NCI-H2171 treated with DMSO at 0.1 percent for 48 hours (cell line): ENCODE measurements around the gene DYSF.

ENCODE experiments used
- DNase-seq: peaks from one replicate; lab custom pipeline; 2025; lab: John Stamatoyannopoulos, UW

DYSF gene

DNA sequence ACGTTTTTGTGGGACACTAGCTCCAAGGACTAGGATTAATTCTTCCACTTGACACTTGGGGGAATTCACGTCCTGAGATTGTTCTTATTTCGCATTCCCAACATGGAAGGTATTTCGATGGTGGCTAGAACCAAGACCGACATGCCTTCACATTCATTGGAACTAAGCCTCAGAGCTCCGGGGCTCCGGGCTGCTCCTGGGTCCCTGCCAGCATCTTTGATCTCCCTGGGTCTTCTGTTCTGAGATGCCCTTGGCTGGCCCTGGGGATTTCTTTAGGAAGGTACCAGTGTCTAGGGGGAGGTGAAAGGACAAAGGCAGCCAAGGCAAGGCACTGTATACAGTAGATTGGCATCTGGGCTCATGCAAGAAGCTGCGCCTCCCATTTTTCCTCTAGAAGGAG is 76.8 kb downstream of the DYSF start:
- DNase-seq: no peak

GRCh38 chr2:71530641-71531332 is 77.4 kb downstream of the DYSF start:
- peak; percentile 56 for DNase-seq

- no peak for DNase-seq
These were observed 78.2 kb downstream of the DYSF start for GRCh38 chr2:71531522-71532047.

DNA sequence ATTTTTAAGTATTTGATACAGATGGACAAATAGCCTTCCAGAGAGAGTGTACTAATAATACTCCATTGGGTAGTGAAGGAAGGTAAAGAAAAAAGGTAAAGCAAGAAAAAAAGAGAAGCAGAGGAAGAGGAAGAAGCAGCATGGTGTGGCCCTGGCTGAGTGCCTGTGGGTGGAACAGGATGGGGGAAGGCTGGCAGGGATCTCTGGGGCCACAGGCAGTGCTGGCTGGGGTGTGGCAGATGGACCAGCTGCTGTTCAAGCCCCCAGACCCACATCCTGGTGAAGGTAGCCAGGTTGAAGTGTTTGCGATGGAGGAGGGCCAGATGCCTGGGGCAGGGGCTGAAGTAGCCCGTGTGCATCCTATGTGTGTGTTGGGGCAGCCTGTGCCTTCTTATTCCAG is 79.0 kb downstream of the DYSF start:
- DNase-seq: no peak

DNA sequence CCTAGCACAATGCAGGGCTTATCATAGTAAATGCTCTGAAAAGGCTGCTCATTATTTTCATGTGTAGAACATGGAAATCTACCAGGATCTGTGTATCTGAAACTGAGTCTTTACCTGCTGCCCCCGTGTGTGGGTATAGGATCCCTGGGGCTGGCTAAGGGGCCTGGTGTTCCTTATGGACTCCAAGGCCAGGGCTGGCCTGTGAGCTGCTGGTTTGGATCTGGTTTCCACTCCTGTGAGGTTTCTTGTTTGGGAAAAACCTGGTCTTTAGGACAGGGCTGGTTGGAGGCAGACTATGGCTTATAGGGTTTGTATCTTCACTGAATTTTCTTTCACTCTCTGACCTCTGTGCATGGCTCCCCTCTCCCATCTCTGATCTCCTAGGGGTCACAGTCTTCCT is 80.8 kb downstream of the DYSF start:
- DNase-seq: no peak

- DNase-seq: no peak
These were observed 81.5 kb downstream of the DYSF start for GRCh38 chr2:71534826-71535225.

DNA sequence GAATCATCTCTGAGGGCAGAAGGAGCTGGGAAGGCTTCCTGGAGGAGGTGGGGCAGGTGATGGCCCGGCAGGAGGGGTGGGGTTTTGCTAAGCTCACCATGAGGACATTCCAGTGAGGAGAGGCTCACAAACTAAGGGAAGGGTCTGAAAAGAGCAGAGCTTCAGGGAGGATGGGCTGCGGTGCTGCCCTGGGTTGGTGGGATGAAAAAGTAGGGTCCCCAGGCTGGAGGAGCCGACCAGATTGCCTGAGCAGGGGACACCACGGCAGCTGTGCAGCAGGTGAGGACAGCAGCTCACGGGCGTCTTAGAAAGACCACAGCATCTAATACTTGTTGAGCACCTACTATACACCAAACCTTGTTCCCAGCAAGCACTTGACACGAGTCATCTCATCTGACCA is 82.2 kb downstream of the DYSF start:
- DNase-seq: no peak

GRCh38 chr2:71536226-71536671 is 82.9 kb downstream of the DYSF start:
- DNase-seq: no peak

DNA sequence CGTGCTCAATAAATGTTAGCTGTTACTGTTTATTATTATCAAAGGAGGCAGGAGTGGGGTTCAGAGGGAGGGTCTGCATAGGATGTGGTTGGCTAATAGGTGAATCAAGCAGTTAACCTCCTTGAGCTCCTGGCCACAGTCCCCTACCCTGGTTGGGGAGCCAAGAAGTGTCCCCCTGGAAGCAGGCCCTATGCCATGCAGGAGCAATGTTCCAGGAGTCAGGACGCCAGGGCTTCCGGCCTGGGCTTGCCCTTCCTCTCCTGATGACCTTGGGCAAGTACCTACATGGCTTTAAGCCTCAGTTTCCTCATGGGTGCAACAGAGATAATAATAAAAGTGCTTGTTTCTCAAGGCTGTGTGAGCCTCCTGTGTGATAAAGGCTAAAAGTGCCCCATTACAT is 84.9 kb downstream of the DYSF start:
- no peak for DNase-seq

DNA sequence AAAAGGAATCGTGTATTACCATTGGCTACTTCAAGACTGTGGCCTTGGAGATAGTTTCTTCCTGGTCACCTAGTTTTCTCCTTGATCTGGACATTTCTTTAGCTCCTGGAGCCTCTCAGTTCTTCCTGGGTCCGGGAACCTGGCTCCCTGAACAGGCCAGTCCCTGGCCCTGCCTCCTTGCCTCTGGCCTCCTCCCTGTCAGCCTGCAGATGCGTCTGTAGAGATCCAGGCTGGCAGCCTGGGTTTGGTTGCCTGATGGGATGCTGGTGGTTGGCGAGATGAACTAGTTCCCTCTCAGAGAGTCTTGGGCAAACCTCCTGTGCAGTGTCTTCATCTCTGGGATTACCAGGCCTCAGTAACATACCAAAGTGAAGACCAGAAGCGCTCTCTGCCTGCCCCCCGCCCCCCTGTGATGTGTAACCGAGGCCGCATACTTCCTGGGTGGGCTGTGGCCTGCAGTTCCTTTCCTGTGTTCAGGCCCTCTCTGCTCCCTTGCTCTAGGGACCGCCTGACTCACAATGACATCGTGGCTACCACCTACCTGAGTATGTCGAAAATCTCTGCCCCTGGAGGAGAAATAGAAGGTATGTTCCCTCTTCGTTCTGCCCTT is 85.4 kb downstream of the DYSF start:
- DNase-seq: no peak

DNA sequence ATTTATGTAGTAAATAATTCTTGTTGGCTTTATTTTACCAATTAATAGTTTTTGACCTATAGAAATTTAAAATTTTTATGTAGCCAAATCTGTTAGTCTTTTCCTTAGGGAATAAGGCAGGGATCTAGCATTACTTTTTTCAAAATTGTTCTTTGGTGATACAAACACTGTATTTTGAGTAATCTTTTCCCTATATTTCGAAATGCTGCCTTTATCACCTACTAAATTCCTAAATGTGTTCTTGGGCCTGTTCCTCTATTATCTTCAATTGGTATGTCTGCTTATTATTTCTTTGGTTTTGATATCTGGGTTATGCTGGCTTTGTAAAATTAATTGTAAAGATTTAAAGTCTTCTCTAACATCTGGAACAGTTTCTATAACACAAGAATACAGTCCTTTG is 87.5 kb downstream of the DYSF start:
- DNase-seq: no peak

- no peak for DNase-seq
These were observed 91.7 kb downstream of the DYSF start for GRCh38 chr2:71544919-71545571.

- DNase-seq: peak; percentile 85
These were observed 92.4 kb downstream of the DYSF start for GRCh38 chr2:71545572-71546274.

GRCh38 chr2:71546275-71546638 is 92.9 kb downstream of the DYSF start:
- no peak for DNase-seq

DNA sequence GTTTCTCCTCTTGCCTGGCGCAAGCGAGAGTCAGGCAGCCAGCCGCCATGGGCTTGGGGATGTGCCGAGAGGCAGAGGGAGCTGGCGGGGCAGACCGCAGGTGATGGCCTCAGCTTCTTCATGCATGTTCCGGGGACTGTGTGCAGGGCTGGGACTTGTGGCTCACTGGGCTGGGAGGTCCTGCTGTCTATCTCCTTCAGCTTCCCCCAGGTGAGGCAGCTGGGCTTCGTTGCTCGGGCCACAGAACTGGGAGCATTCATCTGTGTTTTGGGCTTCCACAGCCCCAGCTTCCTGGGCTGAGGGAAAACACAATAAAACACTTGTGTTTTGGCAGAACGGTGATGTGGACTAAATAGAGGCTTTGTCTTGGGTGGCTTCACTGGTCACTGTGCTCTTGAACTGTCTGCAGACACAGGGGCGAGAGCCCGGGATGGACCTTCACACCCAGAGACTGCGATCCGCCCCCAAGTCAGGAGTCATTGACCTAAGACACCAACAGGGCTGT is 93.5 kb downstream of the DYSF start:
- no peak for DNase-seq

DNA sequence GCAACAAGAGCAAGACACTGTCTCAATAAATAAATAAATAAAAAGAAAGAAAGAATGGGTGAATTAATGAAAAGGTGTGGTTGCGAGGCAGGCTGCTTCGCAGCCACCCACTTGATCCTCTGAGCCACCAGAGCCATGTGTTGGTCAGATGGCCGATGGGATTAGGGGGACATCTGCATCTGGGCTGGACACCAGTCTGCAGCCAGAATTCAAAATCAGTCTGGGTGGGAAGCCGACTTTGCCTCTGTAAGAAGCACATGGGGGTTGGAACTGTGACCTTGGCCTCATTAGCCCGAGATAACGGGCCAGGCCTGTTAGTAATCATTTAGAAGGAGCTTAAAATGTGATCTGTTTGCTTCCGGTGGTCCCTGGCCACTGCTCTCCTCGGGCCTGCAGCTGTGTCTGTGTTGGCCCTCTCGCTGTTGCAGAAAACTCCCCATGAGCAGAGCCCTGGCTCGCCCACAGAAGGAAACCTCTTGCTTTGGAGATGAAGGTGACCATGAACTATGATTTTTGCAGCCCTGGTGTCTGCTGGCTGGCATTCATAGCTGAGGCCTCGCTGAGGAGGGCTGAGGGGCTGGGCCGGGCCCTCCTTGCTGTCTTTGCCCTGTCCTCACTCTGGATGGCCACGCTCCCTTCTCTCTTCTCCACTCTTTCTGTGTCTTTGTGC is 94.4 kb downstream of the DYSF start:
- DNase-seq: no peak

DNA sequence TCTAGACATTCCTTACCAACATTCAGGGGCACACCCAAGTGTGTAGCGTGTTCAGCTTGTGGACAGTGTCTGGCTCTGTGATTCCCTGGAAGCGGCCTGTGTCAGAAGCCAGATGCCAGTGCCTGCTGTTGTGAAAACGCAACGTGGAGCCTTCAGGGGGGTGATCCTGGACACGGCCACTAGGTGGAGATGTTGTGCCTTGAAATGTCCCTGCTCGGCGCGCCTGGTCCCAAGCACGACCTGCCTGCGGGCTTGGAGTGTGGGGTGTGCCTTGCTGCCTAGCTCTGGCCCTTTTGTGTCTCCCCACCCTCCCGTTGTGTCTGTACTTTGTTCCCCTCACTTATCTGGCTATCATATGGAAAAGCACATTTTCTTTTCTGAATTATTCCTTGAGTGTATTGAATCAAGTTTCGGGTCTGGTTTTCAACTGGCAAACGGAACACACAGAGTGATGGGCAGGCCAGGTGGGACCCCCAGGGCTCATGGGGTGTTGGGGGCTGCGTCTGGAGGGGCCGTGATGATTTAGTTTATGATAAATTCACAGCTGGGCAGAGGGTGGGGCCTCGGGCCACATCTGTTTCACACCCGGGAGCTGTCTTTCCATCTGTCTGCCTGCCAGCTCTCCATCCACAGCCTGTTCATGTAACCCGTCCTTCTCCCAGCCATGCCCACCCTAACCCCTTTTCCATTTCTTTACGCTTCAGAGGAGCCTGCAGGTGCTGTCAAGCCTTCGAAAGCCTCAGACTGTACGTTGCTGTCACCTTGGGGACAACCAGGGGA is 95.5 kb downstream of the DYSF start:
- peak; percentile 91 for DNase-seq

GRCh38 chr2:71550801-71551630 is 97.7 kb downstream of the DYSF start:
- DNase-seq: no peak

DNA sequence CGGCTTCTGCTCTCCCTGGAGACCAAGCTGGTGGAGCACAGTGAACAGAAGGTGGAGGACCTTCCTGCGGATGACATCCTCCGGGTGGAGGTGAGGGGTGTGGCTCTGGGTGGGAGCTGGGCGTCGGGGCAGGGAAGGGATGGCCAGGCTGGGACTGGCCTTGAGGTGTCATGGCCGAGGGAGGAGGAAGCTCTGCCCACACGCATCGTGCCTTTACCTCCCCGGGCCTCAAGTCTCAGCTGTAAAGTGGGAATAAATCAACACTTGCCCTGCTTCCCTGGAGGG is 98.2 kb downstream of the DYSF start:
- no peak for DNase-seq

GRCh38 chr2:71552356-71552755 is 99.0 kb downstream of the DYSF start:
- DNase-seq: no peak
